H9 (cell line): ENCODE data around the gene DUSP5. TPM values are rescaled to one million over a fixed set of nuclear protein-coding genes. Genes with fewer than 3 reads are reported as not detected.

Experiments
- DNase-seq: peaks from one replicate; pipeline ENCODE4 v3.0.0-alpha.2; 2017
- H2AFZ ChIP-seq: one replicate; pipeline ENCODE4 v1.6.1; 2013; ENCODE audit warnings: mild to moderate bottlenecking, low read length, control low read depth, moderate library complexity
- H2AK5ac ChIP-seq: 2 replicates; pipeline ENCODE4 v1.6.1; 2013; ENCODE audit warnings: low read length, control low read depth, mixed read lengths; ENCODE audit not compliant: insufficient read length
- H2BK120ac ChIP-seq: one replicate; pipeline ENCODE4 v1.6.1; 2013; ENCODE audit warnings: low read depth, mild to moderate bottlenecking, low read length, control low read depth, inconsistent platforms; ENCODE audit not compliant: poor library complexity, severe bottlenecking
- H2BK12ac ChIP-seq: 2 replicates; pipeline ENCODE4 v1.6.1; 2013; ENCODE audit warnings: low read length, control low read depth, mixed read lengths, low read depth; ENCODE audit not compliant: insufficient read length
- H2BK15ac ChIP-seq: 2 replicates; pipeline ENCODE4 v1.6.1; 2013; ENCODE audit warnings: low read depth, low read length, control low read depth
- H2BK20ac ChIP-seq: one replicate; pipeline ENCODE4 v1.6.1; 2013; ENCODE audit warnings: low read depth, mild to moderate bottlenecking, low read length, control low read depth, inconsistent platforms; ENCODE audit not compliant: poor library complexity, severe bottlenecking
- H2BK5ac ChIP-seq: 2 replicates; pipeline ENCODE4 v1.6.1; 2013; ENCODE audit warnings: low read length, control low read depth, mixed read lengths; ENCODE audit not compliant: insufficient read length
- H3K14ac ChIP-seq: 2 replicates; pipeline ENCODE4 v1.6.1; 2013; ENCODE audit warnings: low read length, control low read depth; ENCODE audit not compliant: insufficient read depth
- H3K18ac ChIP-seq: 2 replicates; pipeline ENCODE4 v1.6.1; 2013; ENCODE audit warnings: low read depth, mild to moderate bottlenecking, mixed read lengths, low read length, control low read depth; ENCODE audit not compliant: insufficient read length
- H3K23ac ChIP-seq: 2 replicates; pipeline ENCODE4 v1.6.1; 2013; ENCODE audit warnings: low read length, control low read depth, mixed read lengths, low read depth; ENCODE audit not compliant: insufficient read length
- H3K23me2 ChIP-seq: 2 replicates; pipeline ENCODE4 v1.6.1; 2013; ENCODE audit warnings: low read depth, mild to moderate bottlenecking, mixed read lengths, low read length, control low read depth; ENCODE audit not compliant: insufficient read length, poor library complexity, severe bottlenecking
- H3K27ac ChIP-seq: 2 replicates; pipeline ENCODE4 v1.5.1; 2013; ENCODE audit warnings: low read length, control low read depth, mixed read lengths, low read depth; ENCODE audit not compliant: insufficient read length
- H3K27me3 ChIP-seq: 2 replicates; pipeline ENCODE4 v1.6.1; 2013; ENCODE audit warnings: low read length, control low read depth, inconsistent platforms; ENCODE audit not compliant: insufficient read depth
- H3K4ac ChIP-seq: 2 replicates; pipeline ENCODE4 v1.6.1; 2013; ENCODE audit warnings: low read depth, mild to moderate bottlenecking, control low read depth, inconsistent platforms, low read length, moderate library complexity
- H3K4me1 ChIP-seq: 2 replicates; pipeline ENCODE4 v1.6.1; 2013; ENCODE audit warnings: low read length, control low read depth, inconsistent platforms; ENCODE audit not compliant: insufficient read depth
- H3K4me2 ChIP-seq: 2 replicates; pipeline ENCODE4 v1.6.1; 2013; ENCODE audit warnings: low read length, control low read depth, mixed read lengths; ENCODE audit not compliant: insufficient read length, insufficient read depth
- H3K56ac ChIP-seq: 2 replicates; pipeline ENCODE4 v1.6.1; 2013; ENCODE audit warnings: low read depth, mild to moderate bottlenecking, mixed read lengths, low read length, control low read depth; ENCODE audit not compliant: insufficient read length
- H3K79me1 ChIP-seq: 2 replicates; pipeline ENCODE4 v1.6.1; 2013; ENCODE audit warnings: low read depth, mild to moderate bottlenecking, moderate library complexity, low read length, control low read depth, inconsistent platforms; ENCODE audit not compliant: insufficient read depth, poor library complexity, severe bottlenecking
- H3K79me2 ChIP-seq: 2 replicates; pipeline ENCODE4 v1.6.1; 2013; ENCODE audit warnings: low read length, control low read depth, inconsistent platforms; ENCODE audit not compliant: insufficient read depth
- H3K9ac ChIP-seq: 2 replicates; pipeline ENCODE4 v1.6.1; 2013; ENCODE audit warnings: low read length, control low read depth, mixed read lengths; ENCODE audit not compliant: insufficient read length; ENCODE audit errors: extremely low read depth
- H3K9me3 ChIP-seq: one replicate; pipeline ENCODE4 v1.6.1; 2013; ENCODE audit warnings: low read depth, low read length, inconsistent platforms; ENCODE audit not compliant: control insufficient read depth
- H3T11ph ChIP-seq: one replicate; pipeline ENCODE4 v1.6.1; 2013; ENCODE audit warnings: mild to moderate bottlenecking, low read length, control low read depth, inconsistent platforms
- H4K20me1 ChIP-seq: one replicate; pipeline ENCODE4 v1.6.1; 2013; ENCODE audit not compliant: control insufficient read depth, insufficient read length, insufficient read depth
- H4K5ac ChIP-seq: 2 replicates; pipeline ENCODE4 v1.6.1; 2013; ENCODE audit warnings: low read depth, mild to moderate bottlenecking, mixed read lengths, low read length, control low read depth; ENCODE audit not compliant: insufficient read length
- H4K8ac ChIP-seq: replicated peaks from 2 replicates; pipeline ENCODE4 v1.6.1; 2013; ENCODE audit warnings: low read length, control low read depth, mixed read lengths, low read depth; ENCODE audit not compliant: insufficient read length
- H4K91ac ChIP-seq: 2 replicates; pipeline ENCODE4 v1.6.1; 2013; ENCODE audit warnings: low read depth, mild to moderate bottlenecking, moderate library complexity, mixed read lengths, low read length, control low read depth; ENCODE audit not compliant: insufficient read length
- H3K27ac Mint-ChIP-seq, 3 experiments: 2 replicates in 2 of 3; 3 replicates in 1 of 3; pipeline ENCODE4 v1.8.0; 2020 to 2021; ENCODE audit warnings: mixed read lengths in 3 of 3, mild to moderate bottlenecking in 1 of 3, moderate library complexity in 1 of 3
- H3K27me3 Mint-ChIP-seq: 2 replicates; pipeline ENCODE4 v1.8.0; 2021; ENCODE audit warnings: low read depth, mild to moderate bottlenecking, moderate library complexity, mixed read lengths
- H3K36me3 Mint-ChIP-seq, 3 experiments: 2 replicates in 2 of 3; 3 replicates in 1 of 3; pipeline ENCODE4 v1.8.0; 2020 to 2021; ENCODE audit warnings: low read depth in 3 of 3, mixed read lengths in 3 of 3; ENCODE audit not compliant: insufficient read depth in 1 of 3
- H3K4me1 Mint-ChIP-seq, 2 experiments: 2 replicates each; pipeline ENCODE4 v1.8.0; 2020; ENCODE audit warnings: mixed read lengths in 2 of 2
- H3K4me3 Mint-ChIP-seq, 2 experiments: 2 replicates in 1 of 2; 3 replicates in 1 of 2; pipeline ENCODE4 v1.8.0; 2020 to 2021; ENCODE audit warnings: mild to moderate bottlenecking in 2 of 2, mixed read lengths in 2 of 2, moderate library complexity in 1 of 2
- H3K9me3 Mint-ChIP-seq, 2 experiments: 2 replicates in 1 of 2; 3 replicates in 1 of 2; pipeline ENCODE4 v1.8.0; 2020; ENCODE audit warnings: mild to moderate bottlenecking in 2 of 2, mixed read lengths in 2 of 2, moderate library complexity in 1 of 2
- WGBS: extraction: QIAGEN DNeasy Blood & Tissue Kit; methylation state at CpG from one replicate; pipeline ENCODE4 v1.1.7; 2013; ENCODE audit warnings: missing lambda C conversion rate, low lambda C conversion rate, mixed read lengths; ENCODE audit not compliant: insufficient read length; ENCODE audit errors: extremely low coverage; 5-methylcytosine and 5-hydroxymethylcytosine counted together
- total RNA-seq: library from RNA; stranded (reverse); gene quantifications from 2 replicates; pipeline ENCODE4 v1.2.1, GENCODE V29; 2021
- TF ChIP-seq, protein P1 (sequence below): fragments of 200-600 bp; sonication (generic); conservative IDR thresholded peaks from 3 replicates; pipeline ENCODE4 v1.8.0; 2021; ENCODE audit warnings: antibody characterized with exemption, mild to moderate bottlenecking

DUSP5 gene
- total RNA-seq, 1 experiment from 2014 or later: 29.3 TPM

DNA sequence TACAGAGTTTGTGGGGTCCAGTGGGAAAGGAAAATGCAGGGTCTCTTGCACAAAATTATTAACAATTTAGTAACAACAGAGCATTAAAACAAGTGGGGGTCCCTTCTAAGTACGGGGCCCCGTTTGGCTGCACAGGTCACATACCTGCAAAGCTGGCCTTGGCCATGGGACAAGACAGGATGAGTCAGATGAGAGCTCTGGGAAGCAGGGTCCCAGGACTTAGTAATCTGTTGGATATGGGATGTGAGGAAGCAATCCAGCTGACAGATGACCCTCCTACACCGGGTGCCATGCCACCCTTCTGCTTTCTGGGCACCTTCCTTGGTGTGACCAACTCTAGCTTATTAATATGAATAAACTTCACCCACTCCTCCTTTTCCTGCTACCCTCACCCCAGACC is 3.2 kb upstream of the DUSP5 start:
- Histone ChIP-seq H4K8ac (no peak overlapping the region), H3K9me3 (no peaks in the 10 kb centered on the region), H2BK5ac (no peak overlapping the region), H3K27me3 (no peaks in the 10 kb centered on the region; the same call in 1 of the 2 replicates), H3K14ac (no peak overlapping the region), H3K18ac (no peak overlapping the region), H2BK20ac (no peak overlapping the region), H3K4ac (no peak overlapping the region), H4K20me1 (no peaks in the 10 kb centered on the region), H3K9ac (no peak overlapping the region), H4K91ac (no peak overlapping the region), H2BK12ac (no peak overlapping the region), H3K56ac (no peak overlapping the region), H2AFZ (no peak overlapping the region), H3K27ac (no peak overlapping the region), H3K4me1 (peaks cover 3% of the 10 kb centered on the region; the same call in 1 of the 2 replicates), H2BK120ac (no peak overlapping the region), H2AK5ac (no peak overlapping the region), H3K79me1 (no peaks in the 10 kb centered on the region), H4K5ac (no peak overlapping the region), H2BK15ac (no peak overlapping the region), H3K23ac (no peak overlapping the region), H3K4me2 (no peak overlapping the region), H3T11ph (no peak overlapping the region), H3K79me2 (no peaks in the 10 kb centered on the region; the same call in 1 of the 2 replicates), H3K23me2 (peaks cover 22% of the 10 kb centered on the region)
- DNase-seq: no peak
- H3K4me3 Mint-ChIP-seq: no peak overlapping the region; a peak in 1 of 5 replicates
- H3K9me3 Mint-ChIP-seq: peaks cover 0 to 2% of the 10 kb centered on the region in 2 experiments; a peak in 3 of 5 replicates
- H3K27me3 Mint-ChIP-seq: peaks cover 28% of the 10 kb centered on the region
- TF ChIP-seq, protein P1, sequence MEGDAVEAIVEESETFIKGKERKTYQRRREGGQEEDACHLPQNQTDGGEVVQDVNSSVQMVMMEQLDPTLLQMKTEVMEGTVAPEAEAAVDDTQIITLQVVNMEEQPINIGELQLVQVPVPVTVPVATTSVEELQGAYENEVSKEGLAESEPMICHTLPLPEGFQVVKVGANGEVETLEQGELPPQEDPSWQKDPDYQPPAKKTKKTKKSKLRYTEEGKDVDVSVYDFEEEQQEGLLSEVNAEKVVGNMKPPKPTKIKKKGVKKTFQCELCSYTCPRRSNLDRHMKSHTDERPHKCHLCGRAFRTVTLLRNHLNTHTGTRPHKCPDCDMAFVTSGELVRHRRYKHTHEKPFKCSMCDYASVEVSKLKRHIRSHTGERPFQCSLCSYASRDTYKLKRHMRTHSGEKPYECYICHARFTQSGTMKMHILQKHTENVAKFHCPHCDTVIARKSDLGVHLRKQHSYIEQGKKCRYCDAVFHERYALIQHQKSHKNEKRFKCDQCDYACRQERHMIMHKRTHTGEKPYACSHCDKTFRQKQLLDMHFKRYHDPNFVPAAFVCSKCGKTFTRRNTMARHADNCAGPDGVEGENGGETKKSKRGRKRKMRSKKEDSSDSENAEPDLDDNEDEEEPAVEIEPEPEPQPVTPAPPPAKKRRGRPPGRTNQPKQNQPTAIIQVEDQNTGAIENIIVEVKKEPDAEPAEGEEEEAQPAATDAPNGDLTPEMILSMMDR: no peak
- peaks cover 0 to 3% (median 1%) of the 10 kb centered on the region in 3 experiments; a peak in 2 of 7 replicates for H3K36me3 Mint-ChIP-seq
- no CpG with 5 or more reads among the region's 3 CpGs for WGBS
- H3K4me1 Mint-ChIP-seq: peaks cover 36% of the 10 kb centered on the region in 2 experiments
- no peak overlapping the region for H3K27ac Mint-ChIP-seq
